ENCODE measurements around the gene CAMK4. TPM values are rescaled to one million over a fixed set of nuclear protein-coding genes. Genes with fewer than 3 reads are reported as not detected.

The CAMK4 gene
- polyA plus RNA-seq, 1 donor (not counting 4 experiments of a cell fraction or from before 2014, with no cell fraction given): 0.45 TPM

GRCh38 chr5:111259636-111260035 lies 35.5 kb downstream of the CAMK4 start:
- no peaks in the 10 kb centered on the region for H3K9me3 ChIP-seq (ENCODE audit: control insufficient read depth, low read depth, low read length)
- DNase-seq (ENCODE audit: low read depth, low spot score) (no peak), FAIRE-seq (no peak)
- no peaks in the 10 kb centered on the region for H3K36me3 ChIP-seq (ENCODE audit: control insufficient read depth in 2 of 2, extremely low read depth in 1 of 2, insufficient read depth in 2 of 2, low read length in 2 of 2)
- dilution Hi-C loops (cut with MboI; ENCODE audit: extremely low pct_ligation_motif_present, low sequenced_read_pairs): no loop called here
- no peaks in the 10 kb centered on the region for H3K79me2 ChIP-seq (ENCODE audit: control insufficient read depth, insufficient read depth, low read length)
- no peaks in the 10 kb centered on the region for H3K9me1 ChIP-seq (ENCODE audit: control insufficient read depth, extremely low read depth, insufficient read depth, low read length)
- no peak overlapping the region for H2AFZ ChIP-seq (ENCODE audit: control insufficient read depth, low read length)
- TF ChIP-seq CTCF (optimal IDR thresholded peaks at IDR 0.05 in 1 of 3, IDR thresholded peaks at IDR 0.05 in 1 of 3, conservative IDR thresholded peaks at IDR 0.05 in 1 of 3; ENCODE audit: extremely low read depth in 1 of 3, insufficient read depth in 2 of 3, low read length in 3 of 3) (no peak), EZH2 (IDR thresholded peaks at IDR 0.05; ENCODE audit: low read length) (no peak)
- H3K27me3 ChIP-seq (ENCODE audit: control insufficient read depth, extremely low read depth, insufficient read depth, low read length): no peaks in the 10 kb centered on the region
- no peak overlapping the region for H3K27ac ChIP-seq (ENCODE audit: control insufficient read depth, insufficient read depth, low read length)
- peaks cover 13% of the 10 kb centered on the region for H3K4me1 ChIP-seq (ENCODE audit: control insufficient read depth, extremely low read depth, insufficient read depth, low read length)
- H3K4me2 ChIP-seq (ENCODE audit: control insufficient read depth, extremely low read depth, insufficient read depth, low read depth, low read length): no peak overlapping the region
- no peak overlapping the region for H3K9ac ChIP-seq (ENCODE audit: control insufficient read depth, extremely low read depth, insufficient read depth, low read length)
- H3K4me3 ChIP-seq (ENCODE audit: control insufficient read depth in 2 of 3, extremely low read depth in 1 of 3, insufficient read depth in 2 of 3, low read depth in 1 of 3, low read length in 3 of 3): no peak overlapping the region
- H4K20me1 ChIP-seq (ENCODE audit: control insufficient read depth, extremely low read depth, insufficient read depth, low read length): no peaks in the 10 kb centered on the region

GRCh38 chr5:111261610-111262009 lies 37.4 kb downstream of the CAMK4 start:
- Histone ChIP-seq H3K4me3 (ENCODE audit: control insufficient read depth in 2 of 3, extremely low read depth in 1 of 3, insufficient read depth in 2 of 3, low read depth in 1 of 3, low read length in 3 of 3) (no peak overlapping the region), H2AFZ (ENCODE audit: control insufficient read depth, low read length) (no peak overlapping the region), H3K4me2 (ENCODE audit: control insufficient read depth, extremely low read depth, insufficient read depth, low read depth, low read length) (no peak overlapping the region), H4K20me1 (ENCODE audit: control insufficient read depth, extremely low read depth, insufficient read depth, low read length) (no peaks in the 10 kb centered on the region), H3K9me1 (ENCODE audit: control insufficient read depth, extremely low read depth, insufficient read depth, low read length) (no peaks in the 10 kb centered on the region), H3K79me2 (ENCODE audit: control insufficient read depth, insufficient read depth, low read length) (no peaks in the 10 kb centered on the region), H3K27ac (ENCODE audit: control insufficient read depth, insufficient read depth, low read length) (no peak overlapping the region), H3K9ac (ENCODE audit: control insufficient read depth, extremely low read depth, insufficient read depth, low read length) (no peak overlapping the region), H3K36me3 (ENCODE audit: control insufficient read depth in 2 of 2, extremely low read depth in 1 of 2, insufficient read depth in 2 of 2, low read length in 2 of 2) (no peaks in the 10 kb centered on the region), H3K27me3 (ENCODE audit: control insufficient read depth, extremely low read depth, insufficient read depth, low read length) (no peaks in the 10 kb centered on the region), H3K9me3 (ENCODE audit: control insufficient read depth, low read depth, low read length) (no peaks in the 10 kb centered on the region), H3K4me1 (ENCODE audit: control insufficient read depth, extremely low read depth, insufficient read depth, low read length) (peaks cover 13% of the 10 kb centered on the region)
- DNase-seq (ENCODE audit: low read depth, low spot score) (no peak), FAIRE-seq (peak; percentile 32)
- no peak for TF ChIP-seq CTCF (optimal IDR thresholded peaks at IDR 0.05 in 1 of 3, IDR thresholded peaks at IDR 0.05 in 1 of 3, conservative IDR thresholded peaks at IDR 0.05 in 1 of 3; ENCODE audit: extremely low read depth in 1 of 3, insufficient read depth in 2 of 3, low read length in 3 of 3)
- dilution Hi-C loops (cut with MboI; ENCODE audit: extremely low pct_ligation_motif_present, low sequenced_read_pairs): no loop called here

All from keratinocyte (primary cell).